Measurements from ENCODE around the gene CCDC32. TPM values are rescaled to one million over a fixed set of nuclear protein-coding genes. Genes with fewer than 3 reads are reported as not detected.

Gene CCDC32
- total and polyA plus RNA-seq, 2 of the 13 experiments (the other 11 are each of a cell fraction or from before 2014, with no cell fraction given) = 10.8 to 23.2 TPM

GRCh38 chr15:40594429-40594836 lies 29.6 kb upstream of the CCDC32 start (continued):
- TF ChIP-seq AKAP8 (CRISPR knock-in tag; IDR thresholded peaks at IDR 0.05) (no peak), EHMT2 (IDR thresholded peaks at IDR 0.05; ENCODE audit: borderline replicate concordance, low read depth, low read length) (no peak), HINFP (CRISPR knock-in tag; IDR thresholded peaks at IDR 0.05; ENCODE audit: low read depth) (no peak), KMT2B (CRISPR knock-in tag; IDR thresholded peaks at IDR 0.05) (0 out of 2 replicates have a peak, but pooled peaks have one; percentile 51), ZNF543 (CRISPR knock-in tag; IDR thresholded peaks at IDR 0.05) (0 out of 2 replicates have a peak, but pooled peaks have one; percentile 41), PAXIP1 (CRISPR knock-in tag; conservative IDR thresholded peaks at IDR 0.05) (no peak), AGO1 (IDR thresholded peaks at IDR 0.05; ENCODE audit: low read depth, low read length, poor library complexity, severe bottlenecking) (no peak), HMGXB4 (CRISPR knock-in tag; IDR thresholded peaks at IDR 0.05; ENCODE audit: borderline replicate concordance in 1 of 2, low read depth in 1 of 2) (peak in 1 of 2 experiments; percentile 58; a peak in 1 of 4 replicates), POLR2A (IDR thresholded peaks at IDR 0.05; ENCODE audit: insufficient read depth in 1 of 2, low read depth in 2 of 2, low read length in 2 of 2) (0 out of 4 replicates have a peak, but pooled peaks of 1 of the 2 experiments have one; percentile 12), SNAPC2 (CRISPR knock-in tag; IDR thresholded peaks at IDR 0.05) (no peak), SMYD3 (CRISPR knock-in tag; IDR thresholded peaks at IDR 0.05) (no peak), RBFOX2 (IDR thresholded peaks at IDR 0.05; ENCODE audit: low read depth, low read length) (peak; percentile 51; the same call in 1 of the 2 replicates), FOSL2 (CRISPR knock-in tag; IDR thresholded peaks at IDR 0.05) (no peak), PHF8 (CRISPR knock-in tag; IDR thresholded peaks at IDR 0.05) (peak; percentile 57; the same call in 1 of the 2 replicates), ZNF740 (CRISPR knock-in tag; IDR thresholded peaks at IDR 0.05) (no peak), HBP1 (CRISPR knock-in tag; IDR thresholded peaks at IDR 0.05; ENCODE audit: low read depth) (peak; percentile 8; the same call in 1 of the 2 replicates), KMT2A (CRISPR knock-in tag; IDR thresholded peaks at IDR 0.05) (peak; percentile 78; the same call in 1 of the 2 replicates), REPIN1 (CRISPR knock-in tag; IDR thresholded peaks at IDR 0.05; ENCODE audit: borderline replicate concordance, low read depth) (no peak), ZBTB20 (CRISPR knock-in tag; IDR thresholded peaks at IDR 0.05; ENCODE audit: borderline replicate concordance, low read depth) (peak; percentile 7; the same call in 1 of the 2 replicates)
- TF ChIP-seq, protein P1, sequence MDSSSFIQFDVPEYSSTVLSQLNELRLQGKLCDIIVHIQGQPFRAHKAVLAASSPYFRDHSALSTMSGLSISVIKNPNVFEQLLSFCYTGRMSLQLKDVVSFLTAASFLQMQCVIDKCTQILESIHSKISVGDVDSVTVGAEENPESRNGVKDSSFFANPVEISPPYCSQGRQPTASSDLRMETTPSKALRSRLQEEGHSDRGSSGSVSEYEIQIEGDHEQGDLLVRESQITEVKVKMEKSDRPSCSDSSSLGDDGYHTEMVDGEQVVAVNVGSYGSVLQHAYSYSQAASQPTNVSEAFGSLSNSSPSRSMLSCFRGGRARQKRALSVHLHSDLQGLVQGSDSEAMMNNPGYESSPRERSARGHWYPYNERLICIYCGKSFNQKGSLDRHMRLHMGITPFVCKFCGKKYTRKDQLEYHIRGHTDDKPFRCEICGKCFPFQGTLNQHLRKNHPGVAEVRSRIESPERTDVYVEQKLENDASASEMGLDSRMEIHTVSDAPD (CRISPR knock-in tag; IDR thresholded peaks at IDR 0.05) = no peak
